SH-SY5Y (cell line): ENCODE results near the gene SEH1L.

Experiments
- GATA2 ChIP-seq: IDR thresholded peaks from 2 replicates; pipeline ENCODE4 v1.6.1; 2011; ENCODE audit warnings: mild to moderate bottlenecking, low read depth, low read length
- GATA3 ChIP-seq: IDR thresholded peaks from 2 replicates; pipeline ENCODE4 v1.6.1; 2011; ENCODE audit warnings: low read depth, mild to moderate bottlenecking, low read length, moderate library complexity

DNA sequence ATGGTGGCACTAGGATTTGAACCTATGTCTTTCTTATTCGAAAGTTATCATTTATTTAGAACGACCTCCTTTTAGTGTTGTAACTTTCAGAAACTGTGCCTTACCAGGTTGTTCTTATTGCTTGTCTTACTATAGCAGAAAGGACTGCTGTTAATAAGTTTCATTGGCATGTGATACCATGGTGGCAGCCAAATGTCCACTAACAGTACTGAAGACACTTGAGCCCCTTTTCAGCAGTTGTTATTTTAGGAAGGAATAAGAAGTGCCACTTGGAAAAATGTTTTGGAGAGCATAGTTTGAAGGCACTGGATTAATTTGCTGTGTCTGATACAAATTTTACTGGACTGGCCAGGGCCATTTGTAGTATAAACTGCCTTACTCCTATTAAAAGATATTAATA, 81.1 kb downstream of the SEH1L start:
- no peak for TF ChIP-seq GATA2
- TF ChIP-seq GATA3, result no peak
